Astrocyte (in vitro differentiated cells and primary cell): ENCODE data around the gene SUMF1.

ENCODE experiments used
- EZH2 ChIP-seq: IDR thresholded peaks from 2 replicates; pipeline ENCODE4 v1.6.1; 2012; ENCODE audit warnings: mild to moderate bottlenecking, low read length, inconsistent platforms; ENCODE audit not compliant: insufficient read depth
- TF ChIP-seq, protein P1 (sequence below): IDR thresholded peaks from 2 replicates; pipeline ENCODE4 v1.5.1; 2011; ENCODE audit warnings: low read depth, mild to moderate bottlenecking, inconsistent platforms, low read length, moderate library complexity; ENCODE audit not compliant: insufficient read depth

DNA sequence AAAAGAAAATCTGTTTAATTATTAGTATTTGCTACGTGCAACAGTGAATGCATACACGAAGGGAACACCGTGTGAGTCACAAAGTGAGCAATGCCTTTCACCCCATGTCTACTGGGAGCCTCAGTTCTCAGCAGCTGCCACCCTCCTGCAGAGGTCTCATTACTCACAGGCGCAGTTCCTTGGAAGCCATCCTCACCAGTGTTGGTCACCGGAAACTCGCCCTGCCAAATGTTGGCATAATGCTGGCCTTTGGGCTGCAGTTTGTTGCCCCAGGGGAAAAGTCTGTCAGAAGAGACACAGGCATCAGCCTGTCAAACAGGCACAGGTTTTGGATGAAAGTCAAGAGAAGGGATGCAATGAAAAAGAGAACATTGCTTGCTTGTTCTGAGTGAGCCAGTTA, 50.1 kb downstream of the SUMF1 start:
- TF ChIP-seq, protein P1, sequence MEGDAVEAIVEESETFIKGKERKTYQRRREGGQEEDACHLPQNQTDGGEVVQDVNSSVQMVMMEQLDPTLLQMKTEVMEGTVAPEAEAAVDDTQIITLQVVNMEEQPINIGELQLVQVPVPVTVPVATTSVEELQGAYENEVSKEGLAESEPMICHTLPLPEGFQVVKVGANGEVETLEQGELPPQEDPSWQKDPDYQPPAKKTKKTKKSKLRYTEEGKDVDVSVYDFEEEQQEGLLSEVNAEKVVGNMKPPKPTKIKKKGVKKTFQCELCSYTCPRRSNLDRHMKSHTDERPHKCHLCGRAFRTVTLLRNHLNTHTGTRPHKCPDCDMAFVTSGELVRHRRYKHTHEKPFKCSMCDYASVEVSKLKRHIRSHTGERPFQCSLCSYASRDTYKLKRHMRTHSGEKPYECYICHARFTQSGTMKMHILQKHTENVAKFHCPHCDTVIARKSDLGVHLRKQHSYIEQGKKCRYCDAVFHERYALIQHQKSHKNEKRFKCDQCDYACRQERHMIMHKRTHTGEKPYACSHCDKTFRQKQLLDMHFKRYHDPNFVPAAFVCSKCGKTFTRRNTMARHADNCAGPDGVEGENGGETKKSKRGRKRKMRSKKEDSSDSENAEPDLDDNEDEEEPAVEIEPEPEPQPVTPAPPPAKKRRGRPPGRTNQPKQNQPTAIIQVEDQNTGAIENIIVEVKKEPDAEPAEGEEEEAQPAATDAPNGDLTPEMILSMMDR: no peak
- TF ChIP-seq EZH2: no peak
